Activated naive CD8-positive, alpha-beta T cell treated with anti-CD3 and anti-CD28 coated beads, Interleukin-2, amount 50 U/mL, for 16 hours (primary cell): ENCODE measurements around the gene CITED4.

ENCODE experiments used
- DNase-seq: peaks from one replicate; pipeline ENCODE4 v3.0.0-alpha.2; 2020; ENCODE audit warnings: low read depth, low spot score

CITED4 gene

GRCh38 chr1:40853885-40854170 lies 8.3 kb downstream of the CITED4 start:
- no peak for DNase-seq

GRCh38 chr1:40853113-40853884 lies 8.9 kb downstream of the CITED4 start:
- DNase-seq = no peak

GRCh38 chr1:40851643-40852042 lies 10.5 kb downstream of the CITED4 start:
- no peak for DNase-seq

GRCh38 chr1:40849801-40850592 lies 12.2 kb downstream of the CITED4 start:
- peak; percentile 57 for DNase-seq

- no peak for DNase-seq
These were observed 13.5 kb downstream of the CITED4 start for GRCh38 chr1:40848530-40849189.

GRCh38 chr1:40847023-40847745 lies 15.0 kb downstream of the CITED4 start:
- no peak for DNase-seq

GRCh38 chr1:40845895-40846294 lies 16.3 kb downstream of the CITED4 start:
- no peak for DNase-seq

GRCh38 chr1:40844887-40845878 lies 17.0 kb downstream of the CITED4 start:
- no peak for DNase-seq

GRCh38 chr1:40844079-40844478 lies 18.1 kb downstream of the CITED4 start:
- no peak for DNase-seq

GRCh38 chr1:40842691-40843090 lies 19.5 kb downstream of the CITED4 start:
- no peak for DNase-seq

GRCh38 chr1:40842207-40842606 lies 20.0 kb downstream of the CITED4 start:
- no peak for DNase-seq

- DNase-seq = no peak
These were observed 20.6 kb downstream of the CITED4 start for GRCh38 chr1:40841602-40842001.

GRCh38 chr1:40840526-40841323 lies 21.4 kb downstream of the CITED4 start:
- DNase-seq = no peak

- no peak for DNase-seq
These were observed 22.2 kb downstream of the CITED4 start for GRCh38 chr1:40839943-40840335.

GRCh38 chr1:40838980-40839942 lies 22.9 kb downstream of the CITED4 start:
- no peak for DNase-seq

- no peak for DNase-seq
These were observed 23.9 kb downstream of the CITED4 start for GRCh38 chr1:40838045-40838979.

- DNase-seq = no peak
These were observed 24.6 kb downstream of the CITED4 start for GRCh38 chr1:40837601-40838000.

GRCh38 chr1:40836283-40836682 lies 25.9 kb downstream of the CITED4 start:
- no peak for DNase-seq
